Nephron (organoid): ENCODE results near the gene MMP1.

Experiments used
- H3K27ac Mint-ChIP-seq, 3 experiments: 2 replicates each; pipeline ENCODE4 v1.8.0; 2020; ENCODE audit warnings: mixed read lengths in 3 of 3, mild to moderate bottlenecking in 2 of 3, moderate library complexity in 1 of 3
- H3K27me3 Mint-ChIP-seq: 2 replicates; pipeline ENCODE4 v1.8.0; 2021; ENCODE audit warnings: low read depth, mild to moderate bottlenecking, moderate library complexity, mixed read lengths
- H3K36me3 Mint-ChIP-seq: 2 replicates; pipeline ENCODE4 v1.8.0; 2020; ENCODE audit warnings: low read depth, mixed read lengths
- H3K4me1 Mint-ChIP-seq: 2 replicates; pipeline ENCODE4 v1.8.0; 2020; ENCODE audit warnings: mixed read lengths
- H3K4me3 Mint-ChIP-seq, 3 experiments: 2 replicates each; pipeline ENCODE4 v1.8.0; 2020; ENCODE audit warnings: mild to moderate bottlenecking in 3 of 3, mixed read lengths in 3 of 3, moderate library complexity in 2 of 3
- H3K9me3 Mint-ChIP-seq: 2 replicates; pipeline ENCODE4 v1.8.0; 2020; ENCODE audit warnings: mixed read lengths
- TF ChIP-seq, protein P1 (sequence below), 3 experiments: fragments of 200-600 bp; sonication (generic); IDR thresholded peaks; one replicate each; pipeline ENCODE4 v1.5.0; 2021; ENCODE audit warnings: antibody characterized with exemption in 3 of 3; ENCODE audit not compliant: unreplicated experiment in 3 of 3

MMP1 gene

DNA sequence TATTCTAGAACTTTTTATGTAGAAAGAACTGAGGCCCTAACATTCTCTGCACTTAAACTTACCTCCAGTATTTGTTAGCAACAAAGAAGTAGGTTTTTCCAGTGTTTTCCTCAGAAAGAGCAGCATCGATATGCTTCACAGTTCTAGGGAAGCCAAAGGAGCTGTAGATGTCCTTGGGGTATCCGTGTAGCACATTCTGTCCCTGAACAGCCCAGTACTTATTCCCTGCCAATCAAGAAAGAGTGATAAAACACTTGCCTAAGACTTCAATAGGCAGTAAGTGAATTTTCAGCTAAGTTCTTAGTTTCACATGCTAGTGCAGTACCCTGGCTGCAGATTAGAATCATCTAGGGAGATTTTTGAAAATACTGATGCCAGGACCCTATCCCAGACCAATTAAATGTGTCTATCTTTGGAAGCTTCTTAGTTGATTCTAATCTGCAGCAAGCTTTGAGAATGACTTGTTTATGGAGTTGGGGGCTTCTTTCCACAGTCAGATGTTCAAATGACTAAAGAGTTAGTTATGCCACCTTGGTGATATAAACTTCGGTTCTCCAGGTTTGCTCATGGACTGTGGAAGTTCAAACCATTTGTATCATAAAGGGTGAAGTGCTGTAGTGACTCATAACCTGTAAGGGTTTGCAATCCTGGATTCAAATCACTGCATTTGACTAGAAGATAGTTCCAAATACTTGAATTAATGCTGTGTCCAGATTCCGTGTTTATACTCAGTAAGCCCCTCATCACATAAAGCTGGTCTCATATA lies 6.5 kb downstream of the MMP1 start:
- no peaks in the 10 kb centered on the region for H3K36me3 Mint-ChIP-seq

GRCh38 chr11:102788334-102788995 lies 9.5 kb downstream of the MMP1 start:
- no peak overlapping the region for H3K27ac Mint-ChIP-seq
- H3K36me3 Mint-ChIP-seq = no peaks in the 10 kb centered on the region
- H3K27me3 Mint-ChIP-seq = peaks cover 8% of the 10 kb centered on the region
- no peaks in the 10 kb centered on the region for H3K9me3 Mint-ChIP-seq
- TF ChIP-seq, protein P1, sequence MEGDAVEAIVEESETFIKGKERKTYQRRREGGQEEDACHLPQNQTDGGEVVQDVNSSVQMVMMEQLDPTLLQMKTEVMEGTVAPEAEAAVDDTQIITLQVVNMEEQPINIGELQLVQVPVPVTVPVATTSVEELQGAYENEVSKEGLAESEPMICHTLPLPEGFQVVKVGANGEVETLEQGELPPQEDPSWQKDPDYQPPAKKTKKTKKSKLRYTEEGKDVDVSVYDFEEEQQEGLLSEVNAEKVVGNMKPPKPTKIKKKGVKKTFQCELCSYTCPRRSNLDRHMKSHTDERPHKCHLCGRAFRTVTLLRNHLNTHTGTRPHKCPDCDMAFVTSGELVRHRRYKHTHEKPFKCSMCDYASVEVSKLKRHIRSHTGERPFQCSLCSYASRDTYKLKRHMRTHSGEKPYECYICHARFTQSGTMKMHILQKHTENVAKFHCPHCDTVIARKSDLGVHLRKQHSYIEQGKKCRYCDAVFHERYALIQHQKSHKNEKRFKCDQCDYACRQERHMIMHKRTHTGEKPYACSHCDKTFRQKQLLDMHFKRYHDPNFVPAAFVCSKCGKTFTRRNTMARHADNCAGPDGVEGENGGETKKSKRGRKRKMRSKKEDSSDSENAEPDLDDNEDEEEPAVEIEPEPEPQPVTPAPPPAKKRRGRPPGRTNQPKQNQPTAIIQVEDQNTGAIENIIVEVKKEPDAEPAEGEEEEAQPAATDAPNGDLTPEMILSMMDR (IDR thresholded peaks at IDR 0.05; ENCODE audit: unreplicated experiment in 3 of 3) = no peak
- H3K4me3 Mint-ChIP-seq = no peak overlapping the region
- H3K4me1 Mint-ChIP-seq = no peaks in the 10 kb centered on the region

More for the DNA sequence above, 6.5 kb downstream of the MMP1 start:
- Mint-ChIP-seq H3K9me3 (no peaks in the 10 kb centered on the region), H3K4me3 (no peak overlapping the region), H3K4me1 (no peaks in the 10 kb centered on the region), H3K27ac (no peak overlapping the region), H3K27me3 (peaks cover 8% of the 10 kb centered on the region)
- TF ChIP-seq, protein P1 (IDR thresholded peaks at IDR 0.05; ENCODE audit: unreplicated experiment in 3 of 3) = no peak

- TF ChIP-seq, protein P1 (IDR thresholded peaks at IDR 0.05; ENCODE audit: unreplicated experiment in 3 of 3) = no peak
- Mint-ChIP-seq H3K27ac (no peak overlapping the region), H3K9me3 (no peaks in the 10 kb centered on the region), H3K36me3 (no peaks in the 10 kb centered on the region), H3K4me1 (no peaks in the 10 kb centered on the region), H3K4me3 (no peak overlapping the region), H3K27me3 (peaks cover 10% of the 10 kb centered on the region)
Measured at GRCh38 chr11:102784380-102784779, 13.6 kb downstream of the MMP1 start.

DNA sequence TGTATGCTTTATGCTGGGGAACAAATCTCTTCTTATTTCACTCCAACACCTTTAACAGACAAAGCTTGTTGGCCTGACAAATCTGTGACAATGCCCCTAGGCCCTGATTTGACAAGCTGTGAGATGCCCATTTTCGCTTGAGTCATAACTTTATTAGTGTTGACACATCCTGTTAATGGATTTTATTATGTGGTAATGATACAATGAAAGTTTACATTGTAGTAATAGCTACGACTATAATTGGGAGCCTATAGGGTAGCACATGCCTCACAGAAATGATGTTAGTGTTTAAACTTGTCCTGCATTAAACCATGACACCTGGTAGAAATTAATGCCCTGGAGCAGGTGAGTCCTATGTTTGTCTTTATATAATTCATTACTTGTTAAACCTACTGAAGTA lies 14.2 kb downstream of the MMP1 start:
- Mint-ChIP-seq H3K27ac (no peak overlapping the region), H3K36me3 (no peaks in the 10 kb centered on the region), H3K9me3 (no peaks in the 10 kb centered on the region), H3K27me3 (peaks cover 8% of the 10 kb centered on the region), H3K4me1 (no peaks in the 10 kb centered on the region), H3K4me3 (no peak overlapping the region)
- TF ChIP-seq, protein P1 (IDR thresholded peaks at IDR 0.05; ENCODE audit: unreplicated experiment in 3 of 3) = no peak

GRCh38 chr11:102783016-102783415 lies 14.9 kb downstream of the MMP1 start:
- H3K4me3 Mint-ChIP-seq = no peak overlapping the region
- no peak overlapping the region for H3K27ac Mint-ChIP-seq
- TF ChIP-seq, protein P1 (IDR thresholded peaks at IDR 0.05; ENCODE audit: unreplicated experiment in 3 of 3) = no peak
- H3K9me3 Mint-ChIP-seq = no peaks in the 10 kb centered on the region
- H3K36me3 Mint-ChIP-seq = no peaks in the 10 kb centered on the region
- H3K4me1 Mint-ChIP-seq = no peaks in the 10 kb centered on the region
- peaks cover 8% of the 10 kb centered on the region for H3K27me3 Mint-ChIP-seq
